ENCODE data around the gene PCSK5. TPM values are rescaled to one million over a fixed set of nuclear protein-coding genes. Genes with fewer than 3 reads are reported as not detected.

The PCSK5 gene
- total RNA-seq, 1 experiment from 2014 or later: 7.5 TPM

GRCh38 chr9:75957116-75957515 lies 66.6 kb downstream of the PCSK5 start:
- no peaks in the 10 kb centered on the region for H3K23me2 ChIP-seq (ENCODE audit: insufficient read length, low read depth, low read length, poor library complexity, severe bottlenecking)
- H3K9ac ChIP-seq (ENCODE audit: extremely low read depth, insufficient read length, low read length): no peak overlapping the region
- H3K4me3 Mint-ChIP-seq: no peak overlapping the region
- H3K4me1 ChIP-seq (ENCODE audit: insufficient read depth, low read length): no peaks in the 10 kb centered on the region
- H3K9me3 Mint-ChIP-seq: no peaks in the 10 kb centered on the region; a peak in 1 of 5 replicates
- H3K79me2 ChIP-seq (ENCODE audit: insufficient read depth, low read length): no peaks in the 10 kb centered on the region
- H2BK20ac ChIP-seq (ENCODE audit: low read depth, low read length, poor library complexity, severe bottlenecking): no peak overlapping the region
- no peak overlapping the region for H3K56ac ChIP-seq (ENCODE audit: insufficient read length, low read depth, low read length)
- H2AK5ac ChIP-seq (ENCODE audit: insufficient read length, low read length): no peak overlapping the region
- no peak overlapping the region for H4K91ac ChIP-seq (ENCODE audit: insufficient read length, low read depth, low read length)
- peaks cover 17 to 18% of the 10 kb centered on the region in 2 experiments for H3K4me1 Mint-ChIP-seq
- H4K5ac ChIP-seq (ENCODE audit: insufficient read length, low read depth, low read length): no peak overlapping the region
- H3K23ac ChIP-seq (ENCODE audit: insufficient read length, low read depth, low read length): no peak overlapping the region
- H3K79me1 ChIP-seq (ENCODE audit: insufficient read depth, low read depth, low read length, poor library complexity, severe bottlenecking): no peaks in the 10 kb centered on the region
- H2AFZ ChIP-seq (ENCODE audit: low read length): no peak overlapping the region
- H3K4me2 ChIP-seq (ENCODE audit: insufficient read depth, insufficient read length, low read length): no peak overlapping the region
- no peak overlapping the region for H2BK15ac ChIP-seq (ENCODE audit: low read depth, low read length)
- H2BK120ac ChIP-seq (ENCODE audit: low read depth, low read length, poor library complexity, severe bottlenecking): no peak overlapping the region
- no CpG with 5 or more reads among the region's 3 CpGs for WGBS (ENCODE audit: extremely low coverage, insufficient read length, low lambda C conversion rate)
- no peak overlapping the region for H3K18ac ChIP-seq (ENCODE audit: insufficient read length, low read depth, low read length)
- H3K27ac Mint-ChIP-seq: no peak overlapping the region
- no peak overlapping the region for H3K4ac ChIP-seq (ENCODE audit: low read depth, low read length)
- H3K27me3 Mint-ChIP-seq (ENCODE audit: low read depth): no peaks in the 10 kb centered on the region
- H3K14ac ChIP-seq (ENCODE audit: insufficient read depth, low read length): no peak overlapping the region
- H4K8ac ChIP-seq (replicated peaks; ENCODE audit: insufficient read length, low read depth, low read length): no peak overlapping the region
- H3K27ac ChIP-seq (ENCODE audit: insufficient read length, low read depth, low read length): no peak overlapping the region
- no peaks in the 10 kb centered on the region for H3K36me3 Mint-ChIP-seq (ENCODE audit: insufficient read depth in 1 of 3, low read depth in 3 of 3)
- no peak overlapping the region for H2BK12ac ChIP-seq (ENCODE audit: insufficient read length, low read depth, low read length)
- no peaks in the 10 kb centered on the region for H3K9me3 ChIP-seq (ENCODE audit: control insufficient read depth, low read depth, low read length)
- H4K20me1 ChIP-seq (ENCODE audit: control insufficient read depth, insufficient read depth, insufficient read length): no peaks in the 10 kb centered on the region
- no peak for DNase-seq
- H3T11ph ChIP-seq (ENCODE audit: low read length): no peak overlapping the region
- H2BK5ac ChIP-seq (ENCODE audit: insufficient read length, low read length): no peak overlapping the region
- no peaks in the 10 kb centered on the region for H3K27me3 ChIP-seq (ENCODE audit: insufficient read depth, low read length)
- TF ChIP-seq, protein P1, sequence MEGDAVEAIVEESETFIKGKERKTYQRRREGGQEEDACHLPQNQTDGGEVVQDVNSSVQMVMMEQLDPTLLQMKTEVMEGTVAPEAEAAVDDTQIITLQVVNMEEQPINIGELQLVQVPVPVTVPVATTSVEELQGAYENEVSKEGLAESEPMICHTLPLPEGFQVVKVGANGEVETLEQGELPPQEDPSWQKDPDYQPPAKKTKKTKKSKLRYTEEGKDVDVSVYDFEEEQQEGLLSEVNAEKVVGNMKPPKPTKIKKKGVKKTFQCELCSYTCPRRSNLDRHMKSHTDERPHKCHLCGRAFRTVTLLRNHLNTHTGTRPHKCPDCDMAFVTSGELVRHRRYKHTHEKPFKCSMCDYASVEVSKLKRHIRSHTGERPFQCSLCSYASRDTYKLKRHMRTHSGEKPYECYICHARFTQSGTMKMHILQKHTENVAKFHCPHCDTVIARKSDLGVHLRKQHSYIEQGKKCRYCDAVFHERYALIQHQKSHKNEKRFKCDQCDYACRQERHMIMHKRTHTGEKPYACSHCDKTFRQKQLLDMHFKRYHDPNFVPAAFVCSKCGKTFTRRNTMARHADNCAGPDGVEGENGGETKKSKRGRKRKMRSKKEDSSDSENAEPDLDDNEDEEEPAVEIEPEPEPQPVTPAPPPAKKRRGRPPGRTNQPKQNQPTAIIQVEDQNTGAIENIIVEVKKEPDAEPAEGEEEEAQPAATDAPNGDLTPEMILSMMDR (conservative IDR thresholded peaks at IDR 0.05): no peak

Data from H9 (cell line).